K562 (cell line): ENCODE results near the gene COL26A1. TPM values are rescaled to one million over a fixed set of nuclear protein-coding genes. Genes with fewer than 3 reads are reported as not detected.

Experiments
- ARID3B ChIP-seq: fragments of 250-450 bp; sonication (Bioruptor Pico); IDR thresholded peaks from 2 replicates; pipeline ENCODE4 v1.4.0; 2020; ENCODE audit warnings: borderline replicate concordance
- BRF2 ChIP-seq: IDR thresholded peaks from 3 replicates; pipeline ENCODE4 v1.6.1; 2011; ENCODE audit warnings: borderline replicate concordance, mild to moderate bottlenecking; ENCODE audit not compliant: insufficient read length, insufficient read depth
- CREB3L1 ChIP-seq: fragments of 450-650 bp; IDR thresholded peaks from 2 replicates; pipeline ENCODE4 v1.6.1; 2014; ENCODE audit warnings: low read depth, mild to moderate bottlenecking, moderate library complexity, borderline replicate concordance
- CTCF ChIP-seq, 3 experiments: IDR thresholded peaks in 2 of 3; conservative IDR thresholded peaks in 1 of 3; 2 replicates each; pipeline ENCODE4 v1.5.1; 2011 to 2012; ENCODE audit warnings: low read length in 3 of 3, mild to moderate bottlenecking in 3 of 3, control low read depth in 2 of 3, improper control_type of control experiment in 1 of 3, inconsistent platforms in 1 of 3, low read depth in 1 of 3, mixed read lengths in 1 of 3, moderate library complexity in 1 of 3; ENCODE audit not compliant: insufficient read depth in 2 of 3
- ETS1 ChIP-seq: conservative IDR thresholded peaks from 2 replicates; pipeline ENCODE4 v1.6.1; 2011; ENCODE audit warnings: low read depth, mild to moderate bottlenecking, low read length; ENCODE audit not compliant: control insufficient read depth
- HIVEP1 ChIP-seq: fragments of 250-450 bp; sonication (Bioruptor Pico); IDR thresholded peaks from 2 replicates; pipeline ENCODE4 v1.4.0; 2020; ENCODE audit warnings: mild to moderate bottlenecking
- POLR2AphosphoS2 ChIP-seq: IDR thresholded peaks from 2 replicates; pipeline ENCODE4 v1.6.1; 2012; ENCODE audit warnings: low read length, improper control_type of control experiment
- SFPQ ChIP-seq: fragments of 200-400 bp; formaldehyde crosslinking; IDR thresholded peaks from 2 replicates; pipeline ENCODE4 v1.6.1; 2017; ENCODE audit warnings: mild to moderate bottlenecking, low read depth, low read length, moderate library complexity
- ZBTB9 ChIP-seq: fragments of 450-650 bp; formaldehyde crosslinking; IDR thresholded peaks from 2 replicates; pipeline ENCODE4 v1.4.0; 2020; ENCODE audit warnings: mild to moderate bottlenecking, moderate library complexity
- polyA plus RNA-seq, 8 experiments: library from polyadenylated mRNA; depleted of rRNA in 4 of 8; stranded (reverse) in 5 of 8; unstranded in 3 of 8; fragments of >200 nt; fragmentation: Nextera tagmentation in 2 of 8; fragmentation: Illumina TruSeq in 1 of 8; extraction: Ambion mirVana in 2 of 8; extraction: Trizol in 1 of 8; gene quantifications; 2 replicates each; pipeline versions ENCODE4 v1.2.1 to v1.2.3, GENCODE V29; 2011 to 2014; ENCODE audit warnings: inconsistent platforms in 1 of 8, missing spikeins in 1 of 8
- total RNA-seq, 7 experiments: library from RNA; depleted of rRNA in 6 of 7; stranded (reverse); fragments of >200 nt in 6 of 7; fragmentation: Illumina TruSeq in 2 of 7; extraction: Trizol in 2 of 7; gene quantifications; 2 replicates each; pipeline versions ENCODE4 v1.2.1 to v1.2.3, GENCODE V29; 2011 to 2021; ENCODE audit warnings: low replicate concordance in 1 of 7

COL26A1 gene
- total and polyA plus RNA-seq, 9 of the 15 experiments (the other 6 are each of a cell fraction or from before 2014, with no cell fraction given): 0.04 to 0.39 (median 0.07) TPM; not detected in 5

- no peak for TF ChIP-seq ZBTB9 (CRISPR knock-in tag)
- TF ChIP-seq CTCF (IDR thresholded peaks at IDR 0.05 in 2 of 3, conservative IDR thresholded peaks at IDR 0.05 in 1 of 3; ENCODE audit: insufficient read depth in 2 of 3, low read depth in 1 of 3, low read length in 3 of 3): peak; percentile 89 to 91 (median 90)
- TF ChIP-seq POLR2AphosphoS2: no peak
- no peak for TF ChIP-seq SFPQ
- TF ChIP-seq HIVEP1 (CRISPR knock-in tag): no peak
- TF ChIP-seq ETS1: no peak
- no peak for TF ChIP-seq ARID3B
- TF ChIP-seq CREB3L1: no peak
- no peak for TF ChIP-seq BRF2
These were observed 176.2 kb downstream of the COL26A1 start (continued) for GRCh38 chr7:101538596-101539459.
